Mesendoderm (in vitro differentiated cells): ENCODE results near the gene TYW1B.
"Not testable (repeated sequence)": the region's sequence is repeated elsewhere in the genome, so short reads cannot be mapped to it uniquely, and the experiment has no call there.

ENCODE experiments used
- DNase-seq: peaks from one replicate; pipeline ENCODE4 v3.0.0; 2013
- H2AK5ac ChIP-seq: 2 replicates; pipeline ENCODE4 v1.6.1; 2013; ENCODE audit warnings: low read length, inconsistent platforms
- H2BK120ac ChIP-seq: 2 replicates; pipeline ENCODE4 v1.6.1; 2013; ENCODE audit warnings: low read depth, mild to moderate bottlenecking, low read length, moderate library complexity, mixed read lengths
- H2BK15ac ChIP-seq: replicated peaks from 2 replicates; pipeline ENCODE4 v1.6.1; 2013; ENCODE audit warnings: low read depth, mild to moderate bottlenecking, moderate library complexity
- H2BK5ac ChIP-seq: 2 replicates; pipeline ENCODE4 v1.6.1; 2013; ENCODE audit warnings: low read length, inconsistent platforms
- H3K18ac ChIP-seq: 2 replicates; pipeline ENCODE4 v1.6.1; 2013; ENCODE audit warnings: mild to moderate bottlenecking, low read length, mixed read lengths
- H3K23ac ChIP-seq: one replicate; pipeline ENCODE4 v1.6.1; 2013; ENCODE audit warnings: low read length
- H3K27ac ChIP-seq: 2 replicates; pipeline ENCODE4 v1.5.1; 2013; ENCODE audit warnings: low read depth, mild to moderate bottlenecking, inconsistent platforms, low read length, moderate library complexity
- H3K27me3 ChIP-seq: 2 replicates; pipeline ENCODE4 v1.6.1; 2013; ENCODE audit warnings: low read length, control low read depth, mild to moderate bottlenecking, inconsistent platforms; ENCODE audit not compliant: insufficient read depth, poor library complexity
- H3K36me3 ChIP-seq: 2 replicates; pipeline ENCODE4 v1.6.1; 2013; ENCODE audit warnings: low read length, inconsistent platforms; ENCODE audit not compliant: control insufficient read depth, insufficient read depth
- H3K4ac ChIP-seq: one replicate; pipeline ENCODE4 v1.6.1; 2013; ENCODE audit warnings: low read depth, mild to moderate bottlenecking, low read length, moderate library complexity
- H3K4me1 ChIP-seq: 2 replicates; pipeline ENCODE4 v1.6.1; 2013; ENCODE audit warnings: low read depth, low read length, inconsistent platforms; ENCODE audit not compliant: control insufficient read depth
- H3K4me2 ChIP-seq: 2 replicates; pipeline ENCODE4 v1.6.1; 2013; ENCODE audit warnings: low read length
- H3K4me3 ChIP-seq: 2 replicates; pipeline ENCODE4 v1.5.1; 2013; ENCODE audit warnings: mild to moderate bottlenecking, low read length
- H3K56ac ChIP-seq: one replicate; pipeline ENCODE4 v1.6.1; 2013; ENCODE audit warnings: low read length
- H3K79me1 ChIP-seq: 2 replicates; pipeline ENCODE4 v1.6.1; 2013; ENCODE audit warnings: low read length, inconsistent platforms
- H3K79me2 ChIP-seq: 2 replicates; pipeline ENCODE4 v1.6.1; 2013; ENCODE audit warnings: mild to moderate bottlenecking, low read length; ENCODE audit not compliant: control insufficient read depth, insufficient read depth
- H3K9ac ChIP-seq: 2 replicates; pipeline ENCODE4 v1.6.1; 2013; ENCODE audit warnings: low read length, inconsistent platforms
- H4K5ac ChIP-seq: one replicate; pipeline ENCODE4 v1.6.1; 2013; ENCODE audit warnings: low read length
- H4K8ac ChIP-seq: one replicate; pipeline ENCODE4 v1.6.1; 2013; ENCODE audit warnings: low read depth, mild to moderate bottlenecking, control low read depth, low read length, moderate library complexity
- WGBS: extraction: QIAGEN DNeasy Blood & Tissue Kit; methylation state at CpG from one replicate; pipeline ENCODE4 v1.1.7; 2013; ENCODE audit warnings: low lambda C conversion rate, missing lambda C conversion rate; ENCODE audit not compliant: insufficient coverage; ENCODE audit errors: extremely low coverage; 5-methylcytosine and 5-hydroxymethylcytosine counted together

TYW1B gene

DNA sequence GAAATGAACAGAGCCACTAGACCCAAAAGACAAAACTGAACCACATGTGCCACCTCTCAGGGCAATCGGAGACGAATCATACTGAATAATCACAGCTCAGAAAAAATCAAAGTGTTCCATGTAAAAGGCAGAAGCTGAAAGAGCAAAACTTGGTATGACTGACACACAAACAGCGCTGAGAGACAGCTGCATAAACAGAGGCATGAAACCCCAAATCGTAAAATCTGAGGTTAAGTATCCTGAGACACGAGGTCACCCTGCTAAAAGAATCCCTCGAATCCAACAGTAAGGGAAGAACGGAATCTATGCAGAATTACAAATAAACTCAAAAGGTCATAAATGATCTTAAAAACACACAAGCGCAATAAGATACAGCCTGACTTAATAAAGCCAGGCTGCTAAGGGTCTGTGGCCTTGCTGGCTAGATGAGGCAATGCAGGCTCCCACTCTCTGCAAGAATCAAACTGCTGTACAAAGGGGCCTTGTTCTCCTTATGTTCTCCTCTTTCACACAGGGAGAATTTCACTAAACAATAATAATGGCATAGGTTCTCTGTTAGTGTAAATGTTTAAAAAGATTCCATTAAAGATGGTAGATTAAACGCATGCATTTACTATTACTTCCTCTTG lies 247.7 kb downstream of the TYW1B start:
- H2BK120ac ChIP-seq, H3K23ac ChIP-seq, H2BK15ac ChIP-seq, H2AK5ac ChIP-seq, H2BK5ac ChIP-seq, H3K18ac ChIP-seq, H3K79me1 ChIP-seq, DNase-seq, H3K4me1 ChIP-seq, H3K4me2 ChIP-seq, H3K27ac ChIP-seq, H3K56ac ChIP-seq, H3K79me2 ChIP-seq, H4K5ac ChIP-seq, H3K36me3 ChIP-seq, H4K8ac ChIP-seq, H3K9ac ChIP-seq, H3K27me3 ChIP-seq, H3K4ac ChIP-seq, H3K4me3 ChIP-seq: not testable (repeated sequence)
- WGBS = no CpG with 5 or more reads among the region's 9 CpGs

GRCh38 chr7:72577107-72577506 lies 250.9 kb downstream of the TYW1B start:
- no peak for DNase-seq
- no peak overlapping the region for H3K4me3 ChIP-seq
- no peak overlapping the region for H2BK120ac ChIP-seq
- no peaks in the 10 kb centered on the region for H3K4me1 ChIP-seq
- no peak overlapping the region for H3K18ac ChIP-seq
- no peaks in the 10 kb centered on the region for H3K79me1 ChIP-seq
- H3K27me3 ChIP-seq = no peaks in the 10 kb centered on the region
- H3K4me2 ChIP-seq = no peak overlapping the region
- WGBS = no CpG with 5 or more reads among the region's 2 CpGs
- no peak overlapping the region for H3K56ac ChIP-seq
- no peak overlapping the region for H2AK5ac ChIP-seq
- H4K8ac ChIP-seq = no peak overlapping the region
- no peak overlapping the region for H3K4ac ChIP-seq
- no peak overlapping the region for H2BK5ac ChIP-seq
- H4K5ac ChIP-seq = no peak overlapping the region
- H3K23ac ChIP-seq = no peak overlapping the region
- no peaks in the 10 kb centered on the region for H3K36me3 ChIP-seq
- no peaks in the 10 kb centered on the region for H3K79me2 ChIP-seq
- H3K27ac ChIP-seq = no peak overlapping the region
- no peak overlapping the region for H2BK15ac ChIP-seq
- H3K9ac ChIP-seq = no peak overlapping the region

DNA sequence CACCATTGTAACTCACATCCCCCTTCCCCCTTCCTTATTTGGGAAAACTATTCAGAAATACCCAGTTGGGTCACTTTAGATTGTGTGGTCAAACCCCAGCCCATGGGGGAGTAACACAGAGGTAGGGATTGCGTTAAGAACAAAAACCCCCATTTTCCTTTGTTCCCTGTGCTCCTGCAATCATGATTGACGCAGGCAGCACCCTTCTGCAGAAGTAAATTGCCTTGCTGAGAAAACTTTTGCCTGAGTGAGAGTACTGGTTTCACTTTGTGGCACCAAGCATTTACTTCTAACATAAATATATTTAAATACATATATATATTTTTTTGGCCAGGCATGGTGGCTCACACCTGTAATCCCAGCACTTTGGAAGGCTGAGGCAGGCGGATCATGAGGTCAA lies 266.0 kb downstream of the TYW1B start:
- H2BK15ac ChIP-seq, H3K79me2 ChIP-seq, H3K27me3 ChIP-seq, H4K8ac ChIP-seq, H3K23ac ChIP-seq, H3K27ac ChIP-seq, H2BK120ac ChIP-seq, H3K56ac ChIP-seq, H3K4ac ChIP-seq, H4K5ac ChIP-seq, H3K9ac ChIP-seq, H3K4me1 ChIP-seq, H3K18ac ChIP-seq, H2BK5ac ChIP-seq, H3K79me1 ChIP-seq, H3K4me3 ChIP-seq, H3K4me2 ChIP-seq, H3K36me3 ChIP-seq, DNase-seq, H2AK5ac ChIP-seq: not testable (repeated sequence)
- no CpG with 5 or more reads among the region's 3 CpGs for WGBS

GRCh38 chr7:72559546-72559945 lies 268.5 kb downstream of the TYW1B start:
- not testable (repeated sequence) for H2BK5ac ChIP-seq, H2AK5ac ChIP-seq, H3K9ac ChIP-seq, H3K4me1 ChIP-seq, H3K56ac ChIP-seq, H2BK15ac ChIP-seq, DNase-seq, H3K4me2 ChIP-seq, H4K8ac ChIP-seq, H3K79me2 ChIP-seq, H3K23ac ChIP-seq, H3K27ac ChIP-seq, H4K5ac ChIP-seq, H3K18ac ChIP-seq, H3K36me3 ChIP-seq, H3K4ac ChIP-seq, H2BK120ac ChIP-seq, H3K4me3 ChIP-seq, H3K79me1 ChIP-seq, H3K27me3 ChIP-seq
- no CpG with 5 or more reads among the region's 4 CpGs for WGBS

GRCh38 chr7:72556733-72557132 lies 271.3 kb downstream of the TYW1B start:
- H3K36me3 ChIP-seq, H2AK5ac ChIP-seq, H4K8ac ChIP-seq, H3K9ac ChIP-seq, H2BK120ac ChIP-seq, H3K23ac ChIP-seq, H3K4ac ChIP-seq, H3K79me1 ChIP-seq, H3K56ac ChIP-seq, DNase-seq, H2BK5ac ChIP-seq, H3K18ac ChIP-seq, H3K4me1 ChIP-seq, H3K79me2 ChIP-seq, H3K4me2 ChIP-seq, H4K5ac ChIP-seq, H2BK15ac ChIP-seq, H3K4me3 ChIP-seq, H3K27me3 ChIP-seq, H3K27ac ChIP-seq: not testable (repeated sequence)
- no CpG with 5 or more reads among the region's 4 CpGs for WGBS

GRCh38 chr7:72555238-72555637 lies 272.8 kb downstream of the TYW1B start:
- not testable (repeated sequence) for H3K23ac ChIP-seq, H2BK5ac ChIP-seq, H3K36me3 ChIP-seq, H3K18ac ChIP-seq, H3K79me1 ChIP-seq, H3K4me1 ChIP-seq, H3K4ac ChIP-seq, H4K8ac ChIP-seq, H3K27me3 ChIP-seq, H3K27ac ChIP-seq, H2BK120ac ChIP-seq, DNase-seq, H3K4me3 ChIP-seq, H3K4me2 ChIP-seq, H2BK15ac ChIP-seq, H3K56ac ChIP-seq, H4K5ac ChIP-seq, H3K9ac ChIP-seq, H2AK5ac ChIP-seq, H3K79me2 ChIP-seq
- no CpG with 5 or more reads among the region's 6 CpGs for WGBS
